Activated naive CD8-positive, alpha-beta T cell treated with anti-CD3 and anti-CD28 coated beads, Interleukin-2, amount 10 ng/mL, durations not matched to agents 7 days and 5 days (primary cell): ENCODE data around the gene CCDC63. TPM values are rescaled to one million over a fixed set of nuclear protein-coding genes. Genes with fewer than 3 reads are reported as not detected.

Experiments
- ATAC-seq: fragments of 150-1000 bp; cut with Tn5 transposase; one replicate; pipeline ENCODE4 v1.10.0; 2021; ENCODE audit warnings: low read depth, moderate library complexity
- POLR2A ChIA-PET: fragments of 350-600 bp; sonication (Branson Sonifier 250); formaldehyde crosslinking; loops from one replicate; lab custom pipeline; 2021; ENCODE audit warnings: antibody characterized with exemption; lab: Charles Lee
- DNase-seq: peaks from one replicate; pipeline ENCODE4 v3.0.0; 2021
- H3K27ac Mint-ChIP-seq: one replicate; pipeline ENCODE4 v1.8.0; 2022; ENCODE audit warnings: mild to moderate bottlenecking, mixed read lengths
- H3K27me3 Mint-ChIP-seq: one replicate; pipeline ENCODE4 v1.8.0; 2022; ENCODE audit warnings: mild to moderate bottlenecking, moderate library complexity, mixed read lengths
- H3K36me3 Mint-ChIP-seq: one replicate; pipeline ENCODE4 v1.8.0; 2021; ENCODE audit warnings: mild to moderate bottlenecking, mixed read lengths
- H3K4me1 Mint-ChIP-seq: one replicate; pipeline ENCODE4 v1.8.0; 2021; ENCODE audit warnings: mixed read lengths
- H3K4me3 Mint-ChIP-seq: one replicate; pipeline ENCODE4 v1.8.0; 2022; ENCODE audit warnings: mild to moderate bottlenecking, moderate library complexity, mixed read lengths
- H3K9me3 Mint-ChIP-seq: one replicate; pipeline ENCODE4 v1.8.0; 2021; ENCODE audit warnings: mixed read lengths
- total RNA-seq, 2 experiments: library from RNA; stranded (reverse); gene quantifications; one replicate each; pipeline ENCODE4 v1.2.3, GENCODE V29; 2021

The CCDC63 gene
- total RNA-seq: not detected

- peak; percentile 75 for ATAC-seq
- POLR2A ChIA-PET: interaction anchor here (0.6 kb wide), 1 partner anchor 535 kb away, joined by 3 read pairs; no protein-coding TSS in a partner anchor
- DNase-seq: peak; percentile 57
These were observed at the start of gene CCDC63 for GRCh38 chr12:110846615-110847566. TSS of gene CCDC63 (plus strand) at chr12:110846987. CDS start at chr12:110852955, 5,968 bp downstream.

GRCh38 chr12:110798461-110798860, 48.3 kb upstream of the CCDC63 start:
- H3K27ac Mint-ChIP-seq: no peak overlapping the region
- H3K36me3 Mint-ChIP-seq: no peaks in the 10 kb centered on the region
- H3K4me1 Mint-ChIP-seq: peaks cover 1% of the 10 kb centered on the region
- ATAC-seq (no peak), DNase-seq (no peak)
- POLR2A ChIA-PET: no interaction called here
- H3K27me3 Mint-ChIP-seq: no peaks in the 10 kb centered on the region
- peaks cover 8% of the 10 kb centered on the region for H3K9me3 Mint-ChIP-seq
- H3K4me3 Mint-ChIP-seq: no peak overlapping the region

More at GRCh38 chr12:110846615-110847566, at the start of gene CCDC63:
- H3K27ac Mint-ChIP-seq: no peak within 1 kb of the TSS
- peaks cover 5% of the 10 kb centered on the region for H3K4me1 Mint-ChIP-seq
- peaks cover 46% of the 10 kb centered on the region for H3K27me3 Mint-ChIP-seq
- peak within 1 kb of the TSS; percentile 84 for H3K4me3 Mint-ChIP-seq
- H3K36me3 Mint-ChIP-seq: no peaks in the 10 kb centered on the region
- H3K9me3 Mint-ChIP-seq: no peaks in the 10 kb centered on the region

- H3K4me3 Mint-ChIP-seq: no peak overlapping the region
- peaks cover 1% of the 10 kb centered on the region for H3K4me1 Mint-ChIP-seq
- POLR2A ChIA-PET: no interaction called here
- ATAC-seq: no peak
- H3K27me3 Mint-ChIP-seq: no peaks in the 10 kb centered on the region
- H3K36me3 Mint-ChIP-seq: no peaks in the 10 kb centered on the region
- no peak overlapping the region for H3K27ac Mint-ChIP-seq
- DNase-seq: no peak
- peaks cover 20% of the 10 kb centered on the region for H3K9me3 Mint-ChIP-seq
These were observed 44.3 kb upstream of the CCDC63 start for GRCh38 chr12:110802489-110802888.

DNA sequence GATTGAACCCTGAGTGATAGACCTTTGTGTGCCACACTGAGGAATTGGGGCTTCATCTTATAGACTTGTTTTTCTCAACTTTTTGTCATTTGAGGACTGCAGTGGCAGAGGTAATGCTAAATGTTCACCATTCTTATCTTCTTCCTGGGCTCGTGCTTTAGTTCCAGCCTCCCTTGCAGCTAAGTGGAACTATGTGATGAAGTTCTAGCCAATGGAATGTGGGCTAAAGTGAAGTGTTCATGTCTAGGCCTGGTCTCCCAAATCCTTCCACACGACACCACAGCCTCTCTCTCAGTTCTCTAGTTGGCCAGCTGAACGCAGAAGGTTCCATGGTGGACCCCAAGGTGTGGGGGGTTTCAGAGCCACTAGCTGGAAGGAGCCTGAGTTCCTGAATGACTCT, 42.4 kb upstream of the CCDC63 start:
- no peaks in the 10 kb centered on the region for H3K27me3 Mint-ChIP-seq
- DNase-seq (no peak), ATAC-seq (no peak)
- H3K4me1 Mint-ChIP-seq: no peaks in the 10 kb centered on the region
- POLR2A ChIA-PET: no interaction called here
- no peak overlapping the region for H3K4me3 Mint-ChIP-seq
- H3K36me3 Mint-ChIP-seq: no peaks in the 10 kb centered on the region
- H3K27ac Mint-ChIP-seq: no peak overlapping the region
- peaks cover 18% of the 10 kb centered on the region for H3K9me3 Mint-ChIP-seq

DNA sequence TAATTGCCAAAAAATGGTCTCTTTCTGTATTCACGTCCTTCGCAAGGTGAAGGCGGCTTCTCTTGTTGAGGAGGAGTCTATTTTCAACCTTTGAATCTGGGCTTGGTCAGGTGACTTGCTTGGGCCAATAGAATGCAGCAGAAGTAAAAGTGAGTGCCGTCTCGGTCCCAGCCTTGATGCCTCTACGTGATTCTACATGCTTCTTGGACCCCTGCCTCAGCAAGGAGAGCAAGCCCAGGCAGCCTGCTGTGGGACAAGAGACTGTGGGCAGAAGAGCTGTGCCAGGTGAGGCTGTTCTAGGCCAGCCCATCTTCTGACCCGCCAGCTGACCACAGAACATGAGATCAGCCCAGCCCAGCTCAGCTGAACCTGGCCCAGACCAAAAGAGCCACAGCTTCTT, 39.1 kb upstream of the CCDC63 start:
- H3K4me1 Mint-ChIP-seq: peaks cover 3% of the 10 kb centered on the region
- no peak for DNase-seq
- H3K9me3 Mint-ChIP-seq: peaks cover 13% of the 10 kb centered on the region
- H3K27ac Mint-ChIP-seq: no peak overlapping the region
- no peak overlapping the region for H3K4me3 Mint-ChIP-seq
- no peaks in the 10 kb centered on the region for H3K36me3 Mint-ChIP-seq
- peaks cover 6% of the 10 kb centered on the region for H3K27me3 Mint-ChIP-seq
- no peak for ATAC-seq
- POLR2A ChIA-PET: no interaction called here

GRCh38 chr12:110809149-110809548, 37.6 kb upstream of the CCDC63 start:
- Mint-ChIP-seq H3K4me3 (no peak overlapping the region), H3K4me1 (peaks cover 3% of the 10 kb centered on the region), H3K9me3 (peaks cover 9% of the 10 kb centered on the region), H3K36me3 (no peaks in the 10 kb centered on the region), H3K27me3 (peaks cover 13% of the 10 kb centered on the region), H3K27ac (no peak overlapping the region)
- ATAC-seq (no peak), DNase-seq (no peak)
- POLR2A ChIA-PET: no interaction called here

DNA sequence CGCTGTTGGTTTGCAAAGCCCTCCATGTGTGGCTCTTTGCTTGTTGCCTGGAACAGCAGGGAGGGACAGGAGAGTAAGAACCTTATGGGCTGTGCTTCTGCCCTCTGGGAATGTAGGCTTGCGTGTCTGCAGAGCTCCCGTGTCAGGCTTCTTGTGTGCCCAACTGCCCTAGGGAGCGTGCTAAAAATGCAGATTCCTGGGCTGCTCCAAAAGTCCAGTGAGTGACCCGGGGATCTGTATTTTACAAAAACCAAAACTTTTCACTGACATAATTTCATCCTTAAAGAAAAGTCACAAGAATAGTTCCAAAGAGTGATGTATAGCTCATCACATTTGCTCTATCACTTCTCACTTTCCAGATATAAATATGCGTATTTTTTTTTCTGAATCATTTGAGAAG, 34.8 kb upstream of the CCDC63 start:
- DNase-seq (no peak), ATAC-seq (no peak)
- POLR2A ChIA-PET: no interaction called here
- Mint-ChIP-seq H3K36me3 (no peaks in the 10 kb centered on the region), H3K27me3 (peaks cover 13% of the 10 kb centered on the region), H3K9me3 (peaks cover 2% of the 10 kb centered on the region), H3K4me3 (no peak overlapping the region), H3K4me1 (peaks cover 3% of the 10 kb centered on the region), H3K27ac (no peak overlapping the region)

GRCh38 chr12:110813285-110813684, 33.5 kb upstream of the CCDC63 start:
- ATAC-seq (no peak), DNase-seq (no peak)
- no peak overlapping the region for H3K4me3 Mint-ChIP-seq
- H3K4me1 Mint-ChIP-seq: peaks cover 3% of the 10 kb centered on the region
- no peaks in the 10 kb centered on the region for H3K36me3 Mint-ChIP-seq
- H3K27ac Mint-ChIP-seq: no peak overlapping the region
- H3K27me3 Mint-ChIP-seq: peaks cover 13% of the 10 kb centered on the region
- POLR2A ChIA-PET: interaction anchor here (0.6 to 0.7 kb wide), 2 partner anchors 50 to 133 kb away, joined by 3 read pairs; no protein-coding TSS in a partner anchor
- no peaks in the 10 kb centered on the region for H3K9me3 Mint-ChIP-seq

DNA sequence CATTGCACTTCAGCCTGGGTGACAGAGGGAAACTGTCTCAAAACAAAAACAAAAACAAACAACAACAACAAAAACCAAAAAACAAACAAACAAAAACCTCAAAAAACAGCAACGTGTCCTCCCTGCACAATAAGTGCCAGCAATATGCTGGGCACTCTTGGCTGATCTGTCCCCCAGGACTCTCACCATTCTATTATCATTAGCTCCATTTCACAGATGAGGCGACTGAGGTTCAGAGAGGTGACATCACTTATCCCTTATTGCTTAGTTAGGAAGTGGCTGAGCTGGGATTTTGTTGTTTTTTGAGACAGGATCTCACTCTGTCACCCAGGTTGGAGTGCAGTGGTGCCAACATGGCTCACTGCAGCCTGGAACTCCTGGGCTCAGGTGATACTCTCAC, 33.0 kb upstream of the CCDC63 start:
- no peak overlapping the region for H3K4me3 Mint-ChIP-seq
- peaks cover 3% of the 10 kb centered on the region for H3K4me1 Mint-ChIP-seq
- peaks cover 13% of the 10 kb centered on the region for H3K27me3 Mint-ChIP-seq
- no peaks in the 10 kb centered on the region for H3K36me3 Mint-ChIP-seq
- DNase-seq (no peak), ATAC-seq (no peak)
- H3K27ac Mint-ChIP-seq: no peak overlapping the region
- no peaks in the 10 kb centered on the region for H3K9me3 Mint-ChIP-seq
- POLR2A ChIA-PET: interaction anchor here (0.6 to 1.4 kb wide), 3 partner anchors 50 to 133 kb away, joined by 3 read pairs; partner anchors contain the start of gene PPP1CC

DNA sequence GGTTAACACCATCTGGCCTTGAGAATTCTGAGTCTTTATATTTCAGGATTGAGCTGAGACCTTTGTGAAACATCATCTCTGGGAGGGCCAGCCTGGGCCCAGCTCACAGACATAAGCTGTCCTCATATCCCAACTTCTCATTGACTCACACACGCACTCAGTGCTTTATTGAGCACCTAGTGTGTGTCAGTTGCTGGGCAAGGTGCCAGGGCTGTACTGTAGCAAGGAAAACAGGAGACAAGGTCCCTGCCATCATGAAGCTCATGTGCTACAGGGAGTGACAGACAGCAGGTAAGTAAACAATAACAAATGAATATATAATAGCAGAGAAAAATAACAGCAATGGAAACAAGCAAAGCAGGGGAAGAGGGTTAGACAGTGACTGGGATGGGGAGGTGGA, 30.5 kb upstream of the CCDC63 start:
- ATAC-seq (no peak), DNase-seq (no peak)
- POLR2A ChIA-PET: no interaction called here
- H3K27me3 Mint-ChIP-seq: peaks cover 15% of the 10 kb centered on the region
- H3K4me3 Mint-ChIP-seq: no peak overlapping the region
- H3K9me3 Mint-ChIP-seq: no peaks in the 10 kb centered on the region
- H3K36me3 Mint-ChIP-seq: no peaks in the 10 kb centered on the region
- H3K4me1 Mint-ChIP-seq: no peaks in the 10 kb centered on the region
- no peak overlapping the region for H3K27ac Mint-ChIP-seq

- peaks cover 15% of the 10 kb centered on the region for H3K27me3 Mint-ChIP-seq
- H3K27ac Mint-ChIP-seq: no peak overlapping the region
- H3K36me3 Mint-ChIP-seq: no peaks in the 10 kb centered on the region
- ATAC-seq: no peak
- POLR2A ChIA-PET: no interaction called here
- H3K4me1 Mint-ChIP-seq: no peaks in the 10 kb centered on the region
- H3K9me3 Mint-ChIP-seq: no peaks in the 10 kb centered on the region
- no peak overlapping the region for H3K4me3 Mint-ChIP-seq
- DNase-seq: no peak
These were observed 30.0 kb upstream of the CCDC63 start for GRCh38 chr12:110816779-110817178.

- Mint-ChIP-seq H3K4me3 (no peak overlapping the region), H3K4me1 (no peaks in the 10 kb centered on the region), H3K9me3 (no peaks in the 10 kb centered on the region), H3K36me3 (no peaks in the 10 kb centered on the region), H3K27me3 (peaks cover 3% of the 10 kb centered on the region), H3K27ac (no peak overlapping the region)
- ATAC-seq (no peak), DNase-seq (no peak)
- POLR2A ChIA-PET: no interaction called here
These were observed 28.3 kb upstream of the CCDC63 start for GRCh38 chr12:110818511-110818910.

DNA sequence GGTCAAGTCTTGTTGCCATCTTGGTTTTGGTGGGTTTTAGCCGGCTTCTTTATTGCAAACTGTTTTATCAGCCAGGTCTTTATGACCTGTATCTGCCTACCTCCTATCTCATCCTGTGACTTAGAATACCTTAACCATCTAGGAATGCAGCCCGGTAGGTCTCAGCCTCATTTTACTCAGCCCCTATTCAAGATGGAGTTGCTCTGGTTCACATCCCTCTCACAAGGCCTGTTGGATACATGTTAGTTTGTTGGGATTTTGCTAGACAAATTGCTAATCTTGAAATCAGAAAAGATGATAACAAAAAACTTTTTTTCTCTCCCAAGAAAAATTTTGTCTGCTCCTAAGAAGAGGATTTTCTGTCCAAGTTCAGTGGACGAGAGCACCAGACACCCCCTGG, 27.6 kb upstream of the CCDC63 start:
- no peak overlapping the region for H3K27ac Mint-ChIP-seq
- no peak for ATAC-seq

GRCh38 chr12:110819646-110820045, 27.1 kb upstream of the CCDC63 start:
- no peak overlapping the region for H3K27ac Mint-ChIP-seq
- POLR2A ChIA-PET: no interaction called here
- no peak for ATAC-seq
- peaks cover 5% of the 10 kb centered on the region for H3K27me3 Mint-ChIP-seq
- H3K36me3 Mint-ChIP-seq: no peaks in the 10 kb centered on the region
- DNase-seq: no peak
- peaks cover 1% of the 10 kb centered on the region for H3K4me1 Mint-ChIP-seq
- no peak overlapping the region for H3K4me3 Mint-ChIP-seq
- H3K9me3 Mint-ChIP-seq: no peaks in the 10 kb centered on the region

More for the DNA sequence above, 27.6 kb upstream of the CCDC63 start:
- POLR2A ChIA-PET: no interaction called here
- Mint-ChIP-seq H3K4me1 (peaks cover 1% of the 10 kb centered on the region), H3K27me3 (peaks cover 5% of the 10 kb centered on the region), H3K36me3 (no peaks in the 10 kb centered on the region), H3K9me3 (no peaks in the 10 kb centered on the region), H3K4me3 (no peak overlapping the region)
- DNase-seq: no peak
